CD14-positive monocyte (primary cell): ENCODE results near the gene ACSL3. TPM values are rescaled to one million over a fixed set of nuclear protein-coding genes. Genes with fewer than 3 reads are reported as not detected.
A peak's percentile ranks its signal among the peaks of the same experiment; 100 is the strongest.

Experiments
- DNase-seq, 3 donors: peaks; one replicate each; pipeline ENCODE4 v3.0.0-alpha.2; 2011 to 2022
- H2AFZ ChIP-seq: 2 replicates; pipeline ENCODE4 v1.6.0; 2012; ENCODE audit warnings: mild to moderate bottlenecking, low read depth, low read length, inconsistent platforms; ENCODE audit not compliant: insufficient read depth, poor library complexity, severe bottlenecking
- H3K27ac ChIP-seq, 2 donors: 1 replicate in 1 of 2; 2 replicates in 1 of 2; pipeline ENCODE4 v1.5.1; 2012 to 2013; ENCODE audit warnings: low read length in 2 of 2, control low read depth in 1 of 2, inconsistent platforms in 1 of 2, low read depth in 1 of 2, mild to moderate bottlenecking in 1 of 2
- H3K27me3 ChIP-seq, 2 donors: one replicate each; pipeline versions ENCODE4 v1.6.0 to v1.6.1; 2011 to 2013; ENCODE audit warnings: low read length in 2 of 2; ENCODE audit not compliant: control insufficient read depth in 2 of 2, insufficient read depth in 2 of 2
- H3K36me3 ChIP-seq, 2 donors: replicated peaks in 1 of 2; 1 replicate in 1 of 2; 2 replicates in 1 of 2; pipeline versions ENCODE4 v1.5.1 to v1.6.1; 2012 to 2013; ENCODE audit warnings: low read length in 2 of 2, control low read depth in 1 of 2, inconsistent platforms in 1 of 2, mild to moderate bottlenecking in 1 of 2; ENCODE audit not compliant: insufficient read depth in 2 of 2, control insufficient read depth in 1 of 2
- H3K4me1 ChIP-seq, 2 donors: 1 replicate in 1 of 2; 2 replicates in 1 of 2; pipeline versions ENCODE4 v1.5.1 to v1.6.1; 2012 to 2013; ENCODE audit warnings: low read length in 2 of 2, control low read depth in 1 of 2, inconsistent platforms in 1 of 2, mild to moderate bottlenecking in 1 of 2, moderate library complexity in 1 of 2; ENCODE audit not compliant: insufficient read depth in 2 of 2, control insufficient read depth in 1 of 2
- H3K4me2 ChIP-seq: replicated peaks from 2 replicates; pipeline ENCODE3; 2012; ENCODE audit warnings: low read length, moderate library complexity, mild to moderate bottlenecking; ENCODE audit not compliant: poor library complexity, severe bottlenecking; ENCODE audit errors: extremely low read depth
- H3K4me3 ChIP-seq, 3 experiments: fragments of 200-600 bp in 1 of 3; sonication (generic) in 1 of 3; replicated peaks in 1 of 3; 1 replicate in 2 of 3; 2 replicates in 1 of 3; pipeline ENCODE4 v1.5.1; 2011 to 2013; ENCODE audit warnings: low read length in 3 of 3, mild to moderate bottlenecking in 3 of 3, control low read depth in 2 of 3, low read depth in 2 of 3, inconsistent platforms in 1 of 3, moderate library complexity in 1 of 3
- H3K79me2 ChIP-seq: 2 replicates; pipeline ENCODE4 v1.6.0; 2012; ENCODE audit warnings: mild to moderate bottlenecking, control low read depth, inconsistent platforms, low read length, moderate library complexity; ENCODE audit not compliant: insufficient read depth
- H3K9ac ChIP-seq: 2 replicates; pipeline ENCODE4 v1.6.0; 2017; ENCODE audit warnings: low read length, mild to moderate bottlenecking; ENCODE audit not compliant: insufficient read depth, poor library complexity, severe bottlenecking
- H3K9me3 ChIP-seq, 2 donors: replicated peaks in 1 of 2; 1 replicate in 1 of 2; 2 replicates in 1 of 2; pipeline versions ENCODE4 v1.5.1 to v1.6.1; 2012 to 2013; ENCODE audit warnings: low read length in 2 of 2, control low read depth in 1 of 2; ENCODE audit not compliant: control insufficient read depth in 1 of 2, insufficient read depth in 1 of 2
- H4K20me1 ChIP-seq: 2 replicates; pipeline ENCODE4 v1.6.0; 2012; ENCODE audit warnings: mild to moderate bottlenecking, low read length, control low read depth, moderate library complexity; ENCODE audit not compliant: insufficient read depth
- H3K27ac Mint-ChIP-seq, 7 donors: one replicate each; pipeline ENCODE4 v1.8.0; 2020; ENCODE audit warnings: mild to moderate bottlenecking in 7 of 7, mixed read lengths in 7 of 7, moderate library complexity in 6 of 7, inconsistent platforms in 2 of 7
- H3K27me3 Mint-ChIP-seq, 3 donors: one replicate each; pipeline ENCODE4 v1.8.0; 2021 to 2022; ENCODE audit warnings: low read depth in 3 of 3, mild to moderate bottlenecking in 3 of 3, mixed read lengths in 3 of 3, moderate library complexity in 3 of 3, inconsistent platforms in 1 of 3
- H3K36me3 Mint-ChIP-seq, 2 donors: one replicate each; pipeline ENCODE4 v1.8.0; 2020; ENCODE audit warnings: mixed read lengths in 2 of 2, inconsistent platforms in 1 of 2, mild to moderate bottlenecking in 1 of 2
- H3K4me1 Mint-ChIP-seq: one replicate; pipeline ENCODE4 v1.8.0; 2020; ENCODE audit warnings: mild to moderate bottlenecking, mixed read lengths
- H3K4me3 Mint-ChIP-seq, 2 donors: one replicate each; pipeline ENCODE4 v1.8.0; 2020; ENCODE audit warnings: mild to moderate bottlenecking in 2 of 2, mixed read lengths in 2 of 2, moderate library complexity in 1 of 2
- H3K9me3 Mint-ChIP-seq, 7 donors: one replicate each; pipeline ENCODE4 v1.8.0; 2020 to 2022; ENCODE audit warnings: mixed read lengths in 7 of 7, mild to moderate bottlenecking in 6 of 7, moderate library complexity in 6 of 7, inconsistent platforms in 2 of 7
- CTCF ChIP-seq: fragments of 200-600 bp; IDR thresholded peaks from one replicate; pipeline ENCODE4 v1.8.0; 2022; ENCODE audit warnings: antibody characterized with exemption, mild to moderate bottlenecking
- WGBS: methylation state at CpG from one replicate; pipeline ENCODE4 v1.1.5; 2013; ENCODE audit warnings: missing lambda C conversion rate; ENCODE audit not compliant: insufficient coverage; 5-methylcytosine and 5-hydroxymethylcytosine counted together
- intact Hi-C, 2 donors: fragments of 100-400 bp; cut with micrococcal nuclease; formaldehyde crosslinking; loops; one replicate each; pipeline versions ENCODE4 v1.15.0 to v1.15.1; 2023
- polyA plus RNA-seq, 3 donors: library from polyadenylated mRNA; depleted of rRNA in 1 of 3; unstranded in 2 of 3; stranded (reverse) in 1 of 3; fragments of 300-500 nt in 2 of 3; fragments of >200 nt in 1 of 3; fragmentation: Illumina TruSeq in 2 of 3; gene quantifications; 1 replicate in 2 of 3; 2 replicates in 1 of 3; pipeline ENCODE4 v1.2.3, GENCODE V29; 2012 to 2021

The ACSL3 gene
- polyA plus RNA-seq, 3 donors = 8.8 to 24.4 (median 19.9) TPM

DNA sequence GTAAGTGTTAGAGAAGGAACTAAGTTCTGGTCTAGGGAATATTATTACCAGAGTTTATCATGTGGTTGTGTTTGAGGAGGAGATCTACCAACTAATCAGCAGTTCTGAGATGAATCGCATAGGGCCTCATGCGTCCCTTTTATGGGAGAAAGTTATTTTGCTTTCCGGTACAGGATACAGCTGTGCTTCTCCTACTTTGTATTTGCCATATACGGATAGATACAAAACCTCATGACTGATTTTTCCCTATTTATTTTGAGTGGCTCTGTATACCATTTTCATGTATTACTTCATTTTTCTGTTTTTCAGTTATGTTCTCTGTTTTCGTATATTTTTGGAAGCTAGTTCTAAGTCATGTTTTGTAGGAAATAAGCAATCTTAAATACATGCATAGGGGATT, 66.8 kb downstream of the ACSL3 start:
- Histone ChIP-seq H3K36me3 (peaks cover 53 to 81% of the 10 kb centered on the region in 2 donors), H3K4me2 (no peak overlapping the region), H3K4me1 (peaks cover 0 to 8% of the 10 kb centered on the region in 2 donors), H4K20me1 (no peaks in the 10 kb centered on the region), H3K27ac (no peak overlapping the region), H3K4me3 (no peak overlapping the region), H2AFZ (no peak overlapping the region), H3K9me3 (no peaks in the 10 kb centered on the region), H3K27me3 (no peaks in the 10 kb centered on the region), H3K9ac (no peak overlapping the region), H3K79me2 (no peaks in the 10 kb centered on the region)
- no CpG with 5 or more reads among the region's 5 CpGs for WGBS
- no peaks in the 10 kb centered on the region for H3K27me3 Mint-ChIP-seq
- H3K27ac Mint-ChIP-seq = peak overlapping the region in 1 of 7 donors; percentile 37
- no peak for TF ChIP-seq CTCF
- no peak overlapping the region for H3K4me3 Mint-ChIP-seq
- intact Hi-C loops = no loop called here
- H3K36me3 Mint-ChIP-seq = peaks cover 61 to 75% of the 10 kb centered on the region in 2 donors
- DNase-seq = no peak
- H3K9me3 Mint-ChIP-seq = no peaks in the 10 kb centered on the region
- peaks cover 6% of the 10 kb centered on the region for H3K4me1 Mint-ChIP-seq

DNA sequence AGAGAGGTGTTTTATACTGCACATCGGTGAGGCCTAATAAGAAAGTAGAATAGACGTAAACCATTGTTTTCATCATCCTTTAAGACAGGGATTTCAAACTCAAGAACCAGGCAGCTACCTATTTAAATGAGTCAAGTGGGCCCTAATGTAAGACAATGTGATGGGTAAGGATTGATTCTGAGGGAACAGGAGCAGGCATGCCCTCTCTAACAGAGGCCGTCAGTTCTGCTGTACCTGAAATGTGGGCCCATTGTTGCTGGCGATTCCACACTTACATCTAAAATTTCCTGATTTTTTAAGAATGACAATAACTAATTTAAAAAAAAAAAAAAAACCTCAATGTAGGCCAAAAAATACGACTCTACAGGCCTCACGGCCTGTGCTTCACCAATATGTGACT, 67.5 kb downstream of the ACSL3 start:
- H4K20me1 ChIP-seq = no peaks in the 10 kb centered on the region
- no peak overlapping the region for H3K27ac ChIP-seq
- Mint-ChIP-seq H3K27me3 (no peaks in the 10 kb centered on the region), H3K9me3 (no peaks in the 10 kb centered on the region), H3K4me3 (no peak overlapping the region), H3K4me1 (peaks cover 6% of the 10 kb centered on the region), H3K27ac (no peak overlapping the region), H3K36me3 (peaks cover 59 to 73% of the 10 kb centered on the region in 2 donors)
- peaks cover 0 to 8% of the 10 kb centered on the region in 2 donors for H3K4me1 ChIP-seq
- DNase-seq = no peak
- H3K79me2 ChIP-seq = no peaks in the 10 kb centered on the region
- no peaks in the 10 kb centered on the region for H3K27me3 ChIP-seq
- no peak overlapping the region for H3K9ac ChIP-seq
- H3K4me2 ChIP-seq = no peak overlapping the region
- H3K36me3 ChIP-seq = peaks cover 52 to 81% of the 10 kb centered on the region in 2 donors
- no peak overlapping the region for H2AFZ ChIP-seq
- no peak overlapping the region for H3K4me3 ChIP-seq
- H3K9me3 ChIP-seq = no peaks in the 10 kb centered on the region
- no CpG with 5 or more reads among the region's 6 CpGs for whole genome bisulfite sequencing
- intact Hi-C loops = no loop called here
- no peak for TF ChIP-seq CTCF
